Fibroblast of lung (primary cell): Measurements from ENCODE around the gene CRABP1. TPM values are rescaled to one million over a fixed set of nuclear protein-coding genes. Genes with fewer than 3 reads are reported as not detected.
A peak's percentile ranks its signal among the peaks of the same experiment; 100 is the strongest.

Source experiments
- DNase-seq, 2 donors: peaks; one replicate each; pipeline versions ENCODE4 v3.0.0 to v3.0.0-alpha.2; 2010; ENCODE audit warnings: low read depth in 2 of 2
- H2AFZ ChIP-seq: 2 replicates; pipeline ENCODE4 v1.5.1; 2012; ENCODE audit warnings: low read length, control low read depth, inconsistent platforms
- H3K27ac ChIP-seq: 2 replicates; pipeline ENCODE4 v1.5.1; 2011; ENCODE audit warnings: low read length, control low read depth; ENCODE audit not compliant: insufficient read depth
- H3K27me3 ChIP-seq: 2 replicates; pipeline ENCODE4 v1.5.1; 2011; ENCODE audit warnings: mild to moderate bottlenecking, low read length; ENCODE audit not compliant: control insufficient read depth, insufficient read depth
- H3K36me3 ChIP-seq: 2 replicates; pipeline ENCODE4 v1.5.1; 2011; ENCODE audit warnings: low read length; ENCODE audit not compliant: control insufficient read depth, insufficient read depth
- H3K4me1 ChIP-seq: 2 replicates; pipeline ENCODE4 v1.5.1; 2011; ENCODE audit warnings: low read length; ENCODE audit not compliant: control insufficient read depth, insufficient read depth; ENCODE audit errors: extremely low read depth
- H3K4me2 ChIP-seq: 2 replicates; pipeline ENCODE4 v1.5.1; 2011; ENCODE audit warnings: low read length, control low read depth; ENCODE audit not compliant: insufficient read depth; ENCODE audit errors: extremely low read depth
- H3K4me3 ChIP-seq, 4 experiments: fragments of 200-600 bp in 1 of 4; sonication (generic) in 1 of 4; replicated peaks in 1 of 4; 2 replicates each; pipeline ENCODE4 v1.5.1; 2011 to 2016; ENCODE audit warnings: low read length in 4 of 4, low read depth in 3 of 4, mild to moderate bottlenecking in 3 of 4, control low read depth in 2 of 4, inconsistent platforms in 1 of 4, mixed read lengths in 1 of 4; ENCODE audit not compliant: insufficient read depth in 1 of 4; ENCODE audit errors: control extremely low read depth in 1 of 4
- H3K79me2 ChIP-seq: 2 replicates; pipeline ENCODE4 v1.5.1; 2012; ENCODE audit warnings: mild to moderate bottlenecking, low read length, inconsistent platforms; ENCODE audit not compliant: control insufficient read depth, insufficient read depth
- H3K9ac ChIP-seq: 2 replicates; pipeline ENCODE4 v1.5.1; 2011; ENCODE audit warnings: mild to moderate bottlenecking, low read length, control low read depth; ENCODE audit not compliant: insufficient read depth
- H3K9me3 ChIP-seq: 2 replicates; pipeline ENCODE4 v1.5.1; 2012; ENCODE audit warnings: low read depth, low read length; ENCODE audit not compliant: control insufficient read depth, insufficient read depth
- H4K20me1 ChIP-seq: 2 replicates; pipeline ENCODE4 v1.5.1; 2011; ENCODE audit warnings: low read length; ENCODE audit not compliant: control insufficient read depth, insufficient read depth; ENCODE audit errors: extremely low read depth
- EZH2 ChIP-seq: IDR thresholded peaks from 2 replicates; pipeline ENCODE4 v1.5.1; 2012; ENCODE audit warnings: low read length, control low read depth, mild to moderate bottlenecking; ENCODE audit errors: missing control alignments
- polyA plus RNA-seq, 2 donors: library from polyadenylated mRNA; depleted of rRNA in 1 of 2; stranded (reverse) in 1 of 2; unstranded in 1 of 2; fragments of >200 nt; gene quantifications; 2 replicates each; pipeline ENCODE4 v1.2.1, GENCODE V29; 2011 to 2012; ENCODE audit warnings: missing spikeins in 1 of 2
- total RNA-seq: library from RNA; depleted of rRNA; stranded (reverse); fragments of >200 nt; gene quantifications from 2 replicates; pipeline ENCODE4 v1.2.1, GENCODE V29; 2014
- TF ChIP-seq, protein P1 (sequence below), 2 donors: IDR thresholded peaks in 1 of 2; conservative IDR thresholded peaks in 1 of 2; 1 replicate in 1 of 2; 2 replicates in 1 of 2; pipeline ENCODE4 v1.5.1; 2011 to 2012; ENCODE audit warnings: low read length in 2 of 2, control low read depth in 1 of 2, inconsistent platforms in 1 of 2, low read depth in 1 of 2, mild to moderate bottlenecking in 1 of 2

The CRABP1 gene
- total and polyA plus RNA-seq, 2 donors (not counting 1 experiment from before 2014, with no cell fraction given) = not detected

DNA sequence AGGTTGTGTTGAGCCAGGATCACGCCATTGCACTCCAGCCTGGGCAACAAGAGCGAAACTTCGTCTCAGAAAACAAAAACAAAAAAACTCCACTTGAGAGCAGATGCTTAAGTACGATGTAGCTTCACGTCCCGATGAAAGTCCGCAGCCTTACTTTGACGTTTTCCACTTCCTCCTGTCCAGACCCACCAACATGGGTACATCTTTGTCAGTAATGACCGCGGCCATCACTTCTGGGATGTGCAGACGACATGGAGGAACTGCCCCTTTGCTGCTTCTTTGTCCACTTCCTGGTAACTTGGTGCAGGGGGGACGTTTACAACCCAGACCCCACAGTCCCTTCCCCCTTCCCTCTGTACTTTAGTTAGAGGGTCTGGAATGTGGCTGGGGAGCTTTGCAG is 48.7 kb downstream of the CRABP1 start:
- Histone ChIP-seq H2AFZ (no peak overlapping the region), H3K9ac (no peak overlapping the region), H3K4me3 (no peak overlapping the region), H3K9me3 (no peaks in the 10 kb centered on the region), H3K36me3 (no peaks in the 10 kb centered on the region), H3K27ac (no peak overlapping the region), H3K79me2 (no peaks in the 10 kb centered on the region), H3K4me1 (no peaks in the 10 kb centered on the region), H4K20me1 (no peaks in the 10 kb centered on the region), H3K27me3 (peaks cover 2% of the 10 kb centered on the region), H3K4me2 (no peak overlapping the region)
- no peak for DNase-seq
- TF ChIP-seq EZH2 = no peak
- TF ChIP-seq, protein P1, sequence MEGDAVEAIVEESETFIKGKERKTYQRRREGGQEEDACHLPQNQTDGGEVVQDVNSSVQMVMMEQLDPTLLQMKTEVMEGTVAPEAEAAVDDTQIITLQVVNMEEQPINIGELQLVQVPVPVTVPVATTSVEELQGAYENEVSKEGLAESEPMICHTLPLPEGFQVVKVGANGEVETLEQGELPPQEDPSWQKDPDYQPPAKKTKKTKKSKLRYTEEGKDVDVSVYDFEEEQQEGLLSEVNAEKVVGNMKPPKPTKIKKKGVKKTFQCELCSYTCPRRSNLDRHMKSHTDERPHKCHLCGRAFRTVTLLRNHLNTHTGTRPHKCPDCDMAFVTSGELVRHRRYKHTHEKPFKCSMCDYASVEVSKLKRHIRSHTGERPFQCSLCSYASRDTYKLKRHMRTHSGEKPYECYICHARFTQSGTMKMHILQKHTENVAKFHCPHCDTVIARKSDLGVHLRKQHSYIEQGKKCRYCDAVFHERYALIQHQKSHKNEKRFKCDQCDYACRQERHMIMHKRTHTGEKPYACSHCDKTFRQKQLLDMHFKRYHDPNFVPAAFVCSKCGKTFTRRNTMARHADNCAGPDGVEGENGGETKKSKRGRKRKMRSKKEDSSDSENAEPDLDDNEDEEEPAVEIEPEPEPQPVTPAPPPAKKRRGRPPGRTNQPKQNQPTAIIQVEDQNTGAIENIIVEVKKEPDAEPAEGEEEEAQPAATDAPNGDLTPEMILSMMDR (conservative IDR thresholded peaks at IDR 0.05 in 1 of 2, IDR thresholded peaks at IDR 0.05 in 1 of 2; ENCODE audit: low read depth in 1 of 2, low read length in 2 of 2) = no peak

DNA sequence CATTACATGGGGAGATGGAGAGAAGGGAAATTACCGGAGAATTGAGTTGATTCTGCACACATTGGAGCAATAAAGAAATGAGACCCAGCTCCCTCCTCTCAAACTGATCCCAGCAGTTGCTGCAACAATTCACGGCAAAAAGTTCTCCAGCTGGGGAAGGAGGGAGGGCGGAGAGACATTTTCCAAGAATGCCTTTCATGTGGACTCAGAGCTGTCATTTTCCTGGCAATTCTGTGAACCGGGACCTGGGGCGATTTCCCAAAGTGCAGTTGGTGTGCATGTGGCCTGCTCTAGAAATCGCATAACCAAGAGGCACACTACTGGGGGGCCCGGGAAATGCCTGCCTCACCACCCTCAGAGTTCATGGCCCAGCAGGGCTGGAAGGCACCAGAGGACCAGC is 49.2 kb downstream of the CRABP1 start:
- no peaks in the 10 kb centered on the region for H4K20me1 ChIP-seq
- no peak overlapping the region for H3K9ac ChIP-seq
- H3K4me1 ChIP-seq = no peaks in the 10 kb centered on the region
- no peak overlapping the region for H3K4me3 ChIP-seq
- H3K27ac ChIP-seq = no peak overlapping the region
- no peak overlapping the region for H3K4me2 ChIP-seq
- H3K79me2 ChIP-seq = no peaks in the 10 kb centered on the region
- H3K9me3 ChIP-seq = no peaks in the 10 kb centered on the region
- no peaks in the 10 kb centered on the region for H3K27me3 ChIP-seq
- no peak overlapping the region for H2AFZ ChIP-seq
- H3K36me3 ChIP-seq = no peaks in the 10 kb centered on the region
- TF ChIP-seq EZH2 = no peak
- TF ChIP-seq, protein P1 (conservative IDR thresholded peaks at IDR 0.05 in 1 of 2, IDR thresholded peaks at IDR 0.05 in 1 of 2; ENCODE audit: low read depth in 1 of 2, low read length in 2 of 2) = no peak
- peak in 1 of 2 donors; percentile 6 for DNase-seq

DNA sequence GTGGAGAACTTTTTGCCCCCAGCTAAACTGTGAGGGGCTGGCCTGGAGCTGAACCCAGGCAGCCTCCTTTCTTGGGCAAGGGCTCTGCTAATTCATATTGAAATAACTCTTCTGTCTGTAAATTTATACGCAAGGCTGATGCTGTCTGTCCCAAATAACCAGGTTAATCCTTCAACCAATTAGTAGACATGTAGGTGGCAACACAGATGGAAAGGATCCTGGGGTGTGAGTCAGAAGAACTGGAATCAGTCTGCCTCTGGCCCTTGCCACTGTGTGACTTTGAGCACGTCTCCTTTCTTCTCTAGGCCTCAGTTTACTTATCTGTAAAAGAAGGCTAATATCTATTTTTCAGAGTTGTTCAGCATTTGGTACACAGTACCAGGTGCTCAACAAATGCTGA is 49.6 kb downstream of the CRABP1 start:
- no peaks in the 10 kb centered on the region for H3K27me3 ChIP-seq
- H2AFZ ChIP-seq = no peak overlapping the region
- H3K4me3 ChIP-seq = no peak overlapping the region
- DNase-seq = no peak
- TF ChIP-seq EZH2 = no peak
- TF ChIP-seq, protein P1 (conservative IDR thresholded peaks at IDR 0.05 in 1 of 2, IDR thresholded peaks at IDR 0.05 in 1 of 2; ENCODE audit: low read depth in 1 of 2, low read length in 2 of 2) = no peak
- H3K79me2 ChIP-seq = no peaks in the 10 kb centered on the region
- no peak overlapping the region for H3K9ac ChIP-seq
- H3K27ac ChIP-seq = no peak overlapping the region
- no peaks in the 10 kb centered on the region for H3K9me3 ChIP-seq
- no peaks in the 10 kb centered on the region for H4K20me1 ChIP-seq
- no peaks in the 10 kb centered on the region for H3K36me3 ChIP-seq
- H3K4me2 ChIP-seq = no peak overlapping the region
- no peaks in the 10 kb centered on the region for H3K4me1 ChIP-seq
